ENCODE data around the gene PLEKHA5.

Gene PLEKHA5

DNA sequence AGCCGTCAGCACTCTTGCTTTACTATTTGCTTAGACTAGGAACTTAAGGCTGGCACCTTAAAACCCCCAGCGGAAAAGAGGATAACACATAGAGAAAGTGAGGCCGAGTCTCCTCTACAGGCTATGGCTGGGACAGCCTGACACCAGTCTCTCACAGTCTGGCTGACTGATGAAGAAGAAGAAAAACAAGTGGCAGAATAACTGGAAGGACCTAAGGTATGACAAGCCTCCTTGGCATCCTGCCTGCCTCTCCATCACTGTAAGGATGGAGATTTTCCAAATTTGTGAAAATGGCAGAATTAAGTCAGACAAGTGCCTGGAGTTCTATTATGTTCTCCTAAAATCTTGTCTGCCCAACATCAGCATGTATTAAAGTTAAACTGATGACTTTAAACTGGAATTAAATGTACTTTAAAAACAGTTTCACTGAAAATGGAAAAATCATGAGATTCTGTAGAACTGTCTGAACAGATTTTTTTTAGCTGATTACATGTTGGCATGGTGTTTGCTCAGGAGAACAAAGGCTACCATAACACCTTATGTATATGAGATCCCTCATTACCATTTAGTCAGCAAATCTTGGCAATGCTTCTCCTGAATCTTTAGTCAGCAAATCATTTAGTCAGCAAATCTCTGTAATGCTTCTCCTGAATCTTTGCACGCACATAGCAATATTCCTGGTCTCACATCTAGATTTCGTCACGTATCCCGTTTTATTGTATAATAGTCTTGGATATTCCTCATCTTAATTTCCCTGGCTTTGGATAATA lies 169.5 kb downstream of the PLEKHA5 start:
- Histone ChIP-seq H3K27me3 (replicated peaks; ENCODE audit: control insufficient read depth, insufficient read depth, low read length) (no peaks in the 10 kb centered on the region), H3K36me3 (ENCODE audit: control insufficient read depth, insufficient read depth, low read length) (no peaks in the 10 kb centered on the region), H3K4me3 (replicated peaks; ENCODE audit: low read depth, low read length) (no peak overlapping the region)
- TF ChIP-seq, protein P1, sequence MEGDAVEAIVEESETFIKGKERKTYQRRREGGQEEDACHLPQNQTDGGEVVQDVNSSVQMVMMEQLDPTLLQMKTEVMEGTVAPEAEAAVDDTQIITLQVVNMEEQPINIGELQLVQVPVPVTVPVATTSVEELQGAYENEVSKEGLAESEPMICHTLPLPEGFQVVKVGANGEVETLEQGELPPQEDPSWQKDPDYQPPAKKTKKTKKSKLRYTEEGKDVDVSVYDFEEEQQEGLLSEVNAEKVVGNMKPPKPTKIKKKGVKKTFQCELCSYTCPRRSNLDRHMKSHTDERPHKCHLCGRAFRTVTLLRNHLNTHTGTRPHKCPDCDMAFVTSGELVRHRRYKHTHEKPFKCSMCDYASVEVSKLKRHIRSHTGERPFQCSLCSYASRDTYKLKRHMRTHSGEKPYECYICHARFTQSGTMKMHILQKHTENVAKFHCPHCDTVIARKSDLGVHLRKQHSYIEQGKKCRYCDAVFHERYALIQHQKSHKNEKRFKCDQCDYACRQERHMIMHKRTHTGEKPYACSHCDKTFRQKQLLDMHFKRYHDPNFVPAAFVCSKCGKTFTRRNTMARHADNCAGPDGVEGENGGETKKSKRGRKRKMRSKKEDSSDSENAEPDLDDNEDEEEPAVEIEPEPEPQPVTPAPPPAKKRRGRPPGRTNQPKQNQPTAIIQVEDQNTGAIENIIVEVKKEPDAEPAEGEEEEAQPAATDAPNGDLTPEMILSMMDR (IDR thresholded peaks at IDR 0.05; ENCODE audit: insufficient read depth, low read length, poor library complexity, severe bottlenecking): no peak
- no peak for DNase-seq (ENCODE audit: extremely low read depth, insufficient read length)

DNA sequence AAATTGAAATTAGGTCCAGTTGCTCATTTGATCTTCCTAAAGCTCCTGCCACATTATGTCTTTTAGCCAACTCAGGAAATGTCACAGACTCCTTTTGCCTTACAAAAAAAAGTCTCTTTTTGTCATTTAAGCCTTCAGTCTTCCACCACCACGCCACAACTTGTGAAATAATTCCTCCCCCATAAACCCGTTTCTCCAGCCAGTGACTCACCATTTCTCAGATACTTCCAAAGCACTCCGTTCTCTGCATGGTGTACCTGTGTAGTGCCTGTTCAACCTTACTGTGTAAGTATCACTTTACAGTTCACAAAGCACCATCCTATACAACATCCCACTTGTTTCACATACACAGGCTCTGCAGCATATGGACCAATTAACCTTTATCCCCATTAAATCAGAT lies 170.2 kb downstream of the PLEKHA5 start:
- Histone ChIP-seq H3K27me3 (replicated peaks; ENCODE audit: control insufficient read depth, insufficient read depth, low read length) (no peaks in the 10 kb centered on the region), H3K36me3 (ENCODE audit: control insufficient read depth, insufficient read depth, low read length) (no peaks in the 10 kb centered on the region), H3K4me3 (replicated peaks; ENCODE audit: low read depth, low read length) (no peak overlapping the region)
- DNase-seq (ENCODE audit: extremely low read depth, insufficient read length): no peak
- TF ChIP-seq, protein P1 (IDR thresholded peaks at IDR 0.05; ENCODE audit: insufficient read depth, low read length, poor library complexity, severe bottlenecking): no peak

DNA sequence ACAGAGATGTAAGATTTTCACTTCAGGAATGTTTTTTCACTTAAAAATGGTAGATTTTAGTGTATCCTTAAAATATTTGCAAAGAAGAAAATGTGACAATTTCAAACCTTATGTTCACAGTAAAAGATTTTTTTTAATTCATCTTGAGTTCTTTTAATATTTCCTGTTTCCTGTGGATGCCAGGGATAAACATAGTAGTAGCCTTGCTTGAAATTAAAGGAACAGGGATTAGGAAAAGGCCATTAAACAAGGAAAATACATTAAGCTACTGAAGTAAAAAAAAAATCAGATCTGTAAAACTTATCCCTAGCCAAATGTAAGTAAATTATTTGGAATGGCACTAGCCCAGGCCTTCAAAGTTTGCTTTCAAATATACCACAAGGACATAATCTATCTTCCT lies 171.7 kb downstream of the PLEKHA5 start:
- H3K27me3 ChIP-seq (replicated peaks; ENCODE audit: control insufficient read depth, insufficient read depth, low read length): no peaks in the 10 kb centered on the region
- no peaks in the 10 kb centered on the region for H3K36me3 ChIP-seq (ENCODE audit: control insufficient read depth, insufficient read depth, low read length)
- TF ChIP-seq, protein P1 (IDR thresholded peaks at IDR 0.05; ENCODE audit: insufficient read depth, low read length, poor library complexity, severe bottlenecking): no peak
- no peak overlapping the region for H3K4me3 ChIP-seq (replicated peaks; ENCODE audit: low read depth, low read length)
- DNase-seq (ENCODE audit: extremely low read depth, insufficient read length): no peak

DNA sequence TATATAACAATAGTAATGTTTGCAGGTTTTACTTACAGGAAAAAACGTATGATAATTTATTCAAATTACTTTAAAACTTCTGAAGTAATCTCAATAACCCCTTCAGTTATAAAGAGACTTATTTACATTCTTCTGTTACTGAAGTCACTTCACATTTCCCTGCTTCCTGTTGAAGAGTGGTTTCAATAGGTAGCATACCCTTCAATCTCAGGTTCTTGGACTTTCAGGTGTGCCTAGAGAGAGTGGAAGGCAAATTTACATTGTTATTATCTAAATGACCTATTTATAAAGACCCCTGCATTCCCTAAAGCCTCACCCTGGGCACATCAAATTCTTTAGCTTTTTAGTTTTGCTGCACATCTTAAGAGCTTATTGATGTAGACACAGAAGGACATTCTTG lies 172.2 kb downstream of the PLEKHA5 start:
- no peaks in the 10 kb centered on the region for H3K36me3 ChIP-seq (ENCODE audit: control insufficient read depth, insufficient read depth, low read length)
- TF ChIP-seq, protein P1 (IDR thresholded peaks at IDR 0.05; ENCODE audit: insufficient read depth, low read length, poor library complexity, severe bottlenecking): no peak

DNA sequence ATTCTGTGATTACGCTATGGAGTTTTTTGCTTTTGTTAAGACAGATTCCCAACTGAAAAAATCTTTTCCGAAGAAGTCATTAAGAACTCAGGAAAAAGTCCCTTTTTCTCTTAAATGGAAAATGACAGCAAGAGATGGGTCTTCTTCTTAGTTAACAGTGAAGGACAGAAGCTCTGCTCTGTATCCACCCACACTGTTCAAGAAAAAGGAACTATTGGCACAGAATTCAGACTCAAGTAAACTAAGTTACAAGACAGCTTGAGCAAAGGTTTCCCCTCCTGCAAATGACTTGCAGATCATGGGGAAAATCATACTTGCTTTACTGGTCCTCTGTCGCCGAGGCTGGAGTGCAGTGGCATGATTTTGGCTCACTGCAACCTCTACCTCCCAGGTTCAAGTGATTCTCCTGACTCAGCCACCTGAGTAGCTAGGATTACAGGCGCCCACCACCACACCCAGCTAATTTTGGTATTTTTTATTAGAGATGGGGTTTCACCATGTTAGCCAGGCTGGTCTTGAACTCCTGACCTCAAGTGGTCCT lies 172.6 kb downstream of the PLEKHA5 start:
- no peaks in the 10 kb centered on the region for H3K36me3 ChIP-seq (ENCODE audit: control insufficient read depth, insufficient read depth, low read length)
- H3K27me3 ChIP-seq (replicated peaks; ENCODE audit: control insufficient read depth, insufficient read depth, low read length): no peaks in the 10 kb centered on the region
- DNase-seq (ENCODE audit: extremely low read depth, insufficient read length): no peak
- H3K4me3 ChIP-seq (replicated peaks; ENCODE audit: low read depth, low read length): no peak overlapping the region
- TF ChIP-seq, protein P1 (IDR thresholded peaks at IDR 0.05; ENCODE audit: insufficient read depth, low read length, poor library complexity, severe bottlenecking): no peak

More for the DNA sequence above, 172.2 kb downstream of the PLEKHA5 start:
- no peak for DNase-seq (ENCODE audit: extremely low read depth, insufficient read length)
- no peaks in the 10 kb centered on the region for H3K27me3 ChIP-seq (replicated peaks; ENCODE audit: control insufficient read depth, insufficient read depth, low read length)
- no peak overlapping the region for H3K4me3 ChIP-seq (replicated peaks; ENCODE audit: low read depth, low read length)

Data from GM06990 (cell line).